MG63 (cell line): ENCODE results near the gene RGS17. TPM values are rescaled to one million over a fixed set of nuclear protein-coding genes. Genes with fewer than 3 reads are reported as not detected.

Source experiments
- DNase-seq: peaks from one replicate; pipeline ENCODE4 v3.0.0-alpha.2; 2020
- H3K27me3 ChIP-seq: fragments of 250-450 bp; sonication (Bioruptor Pico); 2 replicates; pipeline ENCODE4 v1.5.1; 2020; ENCODE audit warnings: mild to moderate bottlenecking, moderate library complexity
- H3K36me3 ChIP-seq: fragments of 250-450 bp; sonication (Bioruptor Pico); 2 replicates; pipeline ENCODE4 v1.5.1; 2020; ENCODE audit warnings: mild to moderate bottlenecking, moderate library complexity
- H3K4me3 ChIP-seq: fragments of 250-450 bp; sonication (Bioruptor Pico); 2 replicates; pipeline ENCODE4 v1.5.1; 2020; ENCODE audit warnings: mild to moderate bottlenecking, moderate library complexity
- H3K9me3 ChIP-seq: fragments of 250-450 bp; sonication (Bioruptor Pico); 2 replicates; pipeline ENCODE4 v1.5.1; 2020; ENCODE audit warnings: mild to moderate bottlenecking, moderate library complexity
- total RNA-seq: library from RNA; depleted of rRNA; stranded (reverse); fragments of >200 nt; shearing (Covaris generic); gene quantifications from 2 replicates; pipeline ENCODE4 v1.2.3, GENCODE V29; 2014; ENCODE audit warnings: low replicate concordance

RGS17 gene
- total RNA-seq, 1 experiment from 2014 or later: 0.36 TPM

- Histone ChIP-seq H3K4me3 (no peak overlapping the region), H3K36me3 (no peaks in the 10 kb centered on the region), H3K9me3 (no peaks in the 10 kb centered on the region), H3K27me3 (no peaks in the 10 kb centered on the region)
- DNase-seq: no peak
Observed at GRCh38 chr6:153099636-153100035, 31.4 kb downstream of the RGS17 start.

- no peak for DNase-seq
- no peaks in the 10 kb centered on the region for H3K27me3 ChIP-seq
- H3K4me3 ChIP-seq: no peak overlapping the region
- H3K9me3 ChIP-seq: no peaks in the 10 kb centered on the region
- no peaks in the 10 kb centered on the region for H3K36me3 ChIP-seq
Observed at GRCh38 chr6:153096792-153097191, 34.3 kb downstream of the RGS17 start.

GRCh38 chr6:153096031-153096430 lies 35.1 kb downstream of the RGS17 start:
- Histone ChIP-seq H3K9me3 (no peaks in the 10 kb centered on the region), H3K27me3 (no peaks in the 10 kb centered on the region), H3K4me3 (no peak overlapping the region), H3K36me3 (no peaks in the 10 kb centered on the region)
- peak; percentile 3 for DNase-seq

GRCh38 chr6:153092082-153093013 lies 38.7 kb downstream of the RGS17 start:
- Histone ChIP-seq H3K27me3 (no peaks in the 10 kb centered on the region), H3K9me3 (no peaks in the 10 kb centered on the region), H3K36me3 (no peaks in the 10 kb centered on the region), H3K4me3 (no peak overlapping the region)
- DNase-seq: peak; percentile 5

GRCh38 chr6:153090241-153090930 lies 40.7 kb downstream of the RGS17 start:
- H3K36me3 ChIP-seq: no peaks in the 10 kb centered on the region
- no peaks in the 10 kb centered on the region for H3K9me3 ChIP-seq
- DNase-seq: peak; percentile 80
- no peaks in the 10 kb centered on the region for H3K27me3 ChIP-seq
- no peak overlapping the region for H3K4me3 ChIP-seq

DNA sequence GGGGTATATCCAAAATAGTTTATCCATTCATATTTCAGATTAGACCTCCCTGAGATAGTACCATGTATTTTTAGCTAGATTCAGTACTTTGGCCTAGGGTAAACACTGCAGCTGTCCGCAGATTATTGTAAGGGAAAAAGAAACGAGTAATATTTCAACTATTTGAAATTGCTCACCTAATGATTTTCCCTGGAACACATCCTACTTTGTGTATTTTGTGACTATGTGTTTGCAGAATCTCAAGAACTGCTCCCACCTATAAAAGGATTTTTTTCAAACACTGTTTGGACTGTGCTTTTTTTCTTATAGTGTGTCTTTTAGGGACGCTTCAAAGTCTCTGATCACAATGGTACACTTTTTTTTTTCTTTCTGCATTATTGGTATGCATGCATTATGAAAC lies 42.3 kb downstream of the RGS17 start:
- H3K27me3 ChIP-seq: no peaks in the 10 kb centered on the region
- H3K36me3 ChIP-seq: no peaks in the 10 kb centered on the region
- H3K4me3 ChIP-seq: no peak overlapping the region
- H3K9me3 ChIP-seq: no peaks in the 10 kb centered on the region
- no peak for DNase-seq

GRCh38 chr6:153087436-153087835 lies 43.6 kb downstream of the RGS17 start:
- no peaks in the 10 kb centered on the region for H3K36me3 ChIP-seq
- no peak for DNase-seq
- H3K9me3 ChIP-seq: no peaks in the 10 kb centered on the region; the same call in 1 of the 2 replicates
- H3K4me3 ChIP-seq: no peak overlapping the region
- H3K27me3 ChIP-seq: no peaks in the 10 kb centered on the region

DNA sequence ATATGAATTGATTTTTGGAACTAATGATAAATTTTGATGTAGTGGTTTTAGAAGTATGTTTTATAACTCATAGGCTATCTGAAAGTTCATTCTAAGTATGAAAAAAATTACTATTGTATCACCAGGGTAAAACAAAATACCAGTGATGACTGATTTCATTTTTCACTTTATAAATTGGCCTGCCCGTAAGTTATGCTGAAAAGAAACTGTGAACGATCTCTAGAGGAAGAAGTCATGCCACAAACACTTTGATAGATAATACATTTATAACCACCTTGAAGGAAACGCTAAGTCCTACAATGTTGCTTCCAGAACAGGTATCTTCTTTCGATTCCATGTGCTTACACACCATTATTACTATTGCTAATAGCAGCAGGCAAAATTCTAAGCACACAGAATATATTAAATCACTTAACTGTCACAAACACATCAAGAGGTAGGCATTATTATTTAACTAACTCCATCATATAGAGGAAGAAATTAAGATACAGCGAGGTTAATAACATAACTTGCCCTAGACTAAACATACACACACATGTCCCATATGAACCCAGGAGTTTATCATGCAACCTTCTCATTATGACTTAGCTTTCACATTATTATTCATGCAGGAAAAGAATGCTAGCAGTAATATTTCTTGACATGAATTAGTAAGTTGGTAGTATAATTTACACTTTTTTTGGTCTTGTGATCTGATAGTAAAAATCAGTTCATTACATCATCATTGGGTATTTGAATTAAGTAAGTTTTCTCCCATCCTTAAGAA lies 44.7 kb downstream of the RGS17 start:
- no peaks in the 10 kb centered on the region; the same call in none of the 2 replicates for H3K9me3 ChIP-seq
- no peak for DNase-seq
- no peak overlapping the region for H3K4me3 ChIP-seq
- no peaks in the 10 kb centered on the region for H3K36me3 ChIP-seq
- H3K27me3 ChIP-seq: no peaks in the 10 kb centered on the region

DNA sequence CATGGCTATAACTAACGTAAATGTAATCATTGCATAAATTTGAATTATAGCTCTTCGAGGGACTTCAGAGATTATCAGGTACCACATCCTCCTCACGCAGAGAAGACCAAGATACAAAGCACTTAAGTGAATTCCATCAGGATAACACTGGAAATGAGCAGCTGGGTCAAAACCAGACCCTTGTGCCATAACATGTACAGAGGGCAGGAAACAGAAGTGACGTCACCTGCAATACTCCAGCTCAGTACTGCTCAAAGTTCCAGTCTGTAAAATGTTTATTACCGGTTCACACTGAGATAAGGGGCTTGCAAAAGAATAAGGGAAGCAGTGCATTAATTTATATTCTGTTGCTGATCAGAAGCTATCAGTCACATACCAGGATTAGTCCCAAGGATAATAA lies 45.8 kb downstream of the RGS17 start:
- Histone ChIP-seq H3K36me3 (no peaks in the 10 kb centered on the region), H3K4me3 (no peak overlapping the region), H3K27me3 (no peaks in the 10 kb centered on the region), H3K9me3 (peaks cover 5% of the 10 kb centered on the region)
- DNase-seq: no peak

GRCh38 chr6:153084393-153084792 lies 46.7 kb downstream of the RGS17 start:
- no peak for DNase-seq
- Histone ChIP-seq H3K4me3 (no peak overlapping the region), H3K27me3 (no peaks in the 10 kb centered on the region), H3K9me3 (peaks cover 5% of the 10 kb centered on the region), H3K36me3 (no peaks in the 10 kb centered on the region)

GRCh38 chr6:153083869-153084268 lies 47.2 kb downstream of the RGS17 start:
- Histone ChIP-seq H3K27me3 (no peaks in the 10 kb centered on the region), H3K4me3 (no peak overlapping the region), H3K9me3 (peaks cover 5% of the 10 kb centered on the region), H3K36me3 (no peaks in the 10 kb centered on the region)
- no peak for DNase-seq

GRCh38 chr6:153081914-153082313 lies 49.2 kb downstream of the RGS17 start:
- DNase-seq: no peak
- no peaks in the 10 kb centered on the region for H3K27me3 ChIP-seq
- H3K36me3 ChIP-seq: no peaks in the 10 kb centered on the region
- peaks cover 5% of the 10 kb centered on the region for H3K9me3 ChIP-seq
- H3K4me3 ChIP-seq: no peak overlapping the region

- DNase-seq: peak; percentile 3
- H3K36me3 ChIP-seq: no peaks in the 10 kb centered on the region
- no peaks in the 10 kb centered on the region for H3K27me3 ChIP-seq
- H3K9me3 ChIP-seq: peaks cover 5% of the 10 kb centered on the region
- H3K4me3 ChIP-seq: no peak overlapping the region
Observed at GRCh38 chr6:153076431-153076830, 54.7 kb downstream of the RGS17 start.

- no peaks in the 10 kb centered on the region for H3K36me3 ChIP-seq
- no peaks in the 10 kb centered on the region for H3K27me3 ChIP-seq
- DNase-seq: peak; percentile 22
- H3K9me3 ChIP-seq: no peaks in the 10 kb centered on the region
- no peak overlapping the region for H3K4me3 ChIP-seq
Observed at GRCh38 chr6:153074761-153075160, 56.3 kb downstream of the RGS17 start.

- Histone ChIP-seq H3K9me3 (no peaks in the 10 kb centered on the region), H3K4me3 (no peak overlapping the region), H3K36me3 (no peaks in the 10 kb centered on the region), H3K27me3 (no peaks in the 10 kb centered on the region)
- no peak for DNase-seq
Observed at GRCh38 chr6:153073841-153074240, 57.2 kb downstream of the RGS17 start.

GRCh38 chr6:153070756-153071155 lies 60.3 kb downstream of the RGS17 start:
- Histone ChIP-seq H3K27me3 (no peaks in the 10 kb centered on the region), H3K4me3 (no peak overlapping the region), H3K9me3 (no peaks in the 10 kb centered on the region), H3K36me3 (no peaks in the 10 kb centered on the region)
- no peak for DNase-seq

DNA sequence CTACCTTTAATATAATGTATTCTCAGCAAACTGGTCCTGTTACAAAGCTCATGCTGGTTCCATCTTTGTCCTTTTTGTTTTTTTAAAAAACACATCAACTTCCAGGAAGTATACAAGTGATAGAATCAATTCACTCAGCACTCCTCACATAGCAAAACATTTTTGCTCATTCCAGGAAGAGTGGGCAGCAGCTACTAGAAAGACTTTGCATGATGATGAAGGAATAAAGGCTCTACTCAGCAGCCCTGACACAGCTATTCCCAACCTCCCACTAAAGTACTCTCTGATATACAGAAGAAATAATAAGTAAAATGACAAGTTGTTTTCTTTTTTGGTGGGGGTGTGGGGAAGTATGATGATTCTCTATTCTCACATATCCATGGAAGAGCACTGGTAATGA lies 61.2 kb downstream of the RGS17 start:
- no peak for DNase-seq

More for the DNA sequence above, 61.2 kb downstream of the RGS17 start:
- no peaks in the 10 kb centered on the region for H3K36me3 ChIP-seq
- no peak overlapping the region for H3K4me3 ChIP-seq
- no peaks in the 10 kb centered on the region for H3K27me3 ChIP-seq
- no peaks in the 10 kb centered on the region for H3K9me3 ChIP-seq
